TTC549 (cell line): ENCODE results near the gene GALK1.
"Not testable (repeated sequence)": the region's sequence is repeated elsewhere in the genome, so short reads cannot be mapped to it uniquely, and the experiment has no call there.

ENCODE experiments used
- FAIRE-seq: peaks from 2 replicates; lab custom pipeline; 2012; peaks lifted over from hg19 to GRCh38; lab: Jason Lieb, UNC

GALK1 gene

DNA sequence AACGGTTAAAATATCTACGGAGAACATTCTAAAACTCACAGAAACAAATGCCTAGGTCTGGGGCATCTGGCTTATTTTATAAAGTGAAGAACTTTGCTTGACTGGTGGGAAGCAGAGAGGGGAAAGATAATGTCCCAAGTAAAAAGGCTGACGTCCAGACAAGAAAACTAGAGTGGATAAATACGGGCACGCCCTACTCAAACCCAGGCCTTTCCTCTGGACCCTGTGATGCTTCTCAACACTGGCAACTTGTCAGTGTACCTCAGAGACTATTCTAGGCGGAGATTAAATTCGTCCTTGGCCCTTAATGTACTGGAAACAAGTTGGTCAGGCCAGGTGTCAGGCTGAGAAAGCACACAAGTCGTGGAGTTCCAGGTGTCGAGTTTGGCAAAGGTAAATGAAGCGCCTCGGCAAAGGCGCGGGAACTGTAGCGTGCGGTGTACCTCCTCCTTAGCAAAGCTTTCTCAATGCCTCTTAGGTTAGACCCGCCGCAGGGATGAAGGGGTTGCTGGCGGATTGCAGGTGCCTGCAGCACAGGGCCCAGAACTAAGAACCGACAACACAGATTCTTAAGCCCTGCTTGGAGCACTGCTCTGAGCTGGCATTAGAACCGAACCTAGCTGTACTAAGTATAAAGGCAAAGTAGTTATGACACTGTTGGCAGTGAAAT lies 18.9 kb upstream of the GALK1 start:
- FAIRE-seq = no peak

DNA sequence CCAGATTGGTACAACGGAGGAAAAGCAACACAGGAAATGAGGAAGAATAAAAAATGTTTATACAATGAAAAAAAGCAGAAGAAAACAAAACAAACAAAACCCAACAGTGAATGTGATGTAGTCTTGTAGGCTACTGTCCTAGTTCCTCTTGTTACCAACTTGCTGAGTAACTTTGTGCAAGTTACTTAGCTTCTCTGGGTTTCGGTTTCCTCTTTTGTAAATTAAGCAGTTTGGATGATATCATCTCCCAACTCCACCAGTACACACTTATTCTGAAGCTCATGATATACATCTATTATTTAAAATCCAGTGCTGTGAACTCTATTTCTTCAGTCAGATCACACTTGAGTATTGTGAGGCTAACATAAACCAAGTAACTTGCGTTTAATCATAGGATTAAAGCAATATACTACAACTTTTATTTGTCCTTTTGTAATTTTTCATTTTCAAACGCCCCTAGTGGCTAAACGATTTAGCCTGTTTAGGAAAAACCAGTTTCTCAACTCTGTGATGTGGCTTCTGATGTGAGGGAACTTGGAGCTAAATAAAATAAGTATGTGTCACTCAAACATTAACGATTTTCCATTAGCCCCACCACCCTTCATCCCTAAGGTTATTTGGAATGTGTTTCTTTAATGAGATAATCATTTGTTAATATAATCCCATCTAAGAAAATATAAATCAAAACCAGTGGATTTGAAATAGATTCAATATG lies 18.2 kb upstream of the GALK1 start:
- FAIRE-seq = no peak

GRCh38 chr17:75779987-75780889 lies 15.2 kb upstream of the GALK1 start:
- no peak for FAIRE-seq

DNA sequence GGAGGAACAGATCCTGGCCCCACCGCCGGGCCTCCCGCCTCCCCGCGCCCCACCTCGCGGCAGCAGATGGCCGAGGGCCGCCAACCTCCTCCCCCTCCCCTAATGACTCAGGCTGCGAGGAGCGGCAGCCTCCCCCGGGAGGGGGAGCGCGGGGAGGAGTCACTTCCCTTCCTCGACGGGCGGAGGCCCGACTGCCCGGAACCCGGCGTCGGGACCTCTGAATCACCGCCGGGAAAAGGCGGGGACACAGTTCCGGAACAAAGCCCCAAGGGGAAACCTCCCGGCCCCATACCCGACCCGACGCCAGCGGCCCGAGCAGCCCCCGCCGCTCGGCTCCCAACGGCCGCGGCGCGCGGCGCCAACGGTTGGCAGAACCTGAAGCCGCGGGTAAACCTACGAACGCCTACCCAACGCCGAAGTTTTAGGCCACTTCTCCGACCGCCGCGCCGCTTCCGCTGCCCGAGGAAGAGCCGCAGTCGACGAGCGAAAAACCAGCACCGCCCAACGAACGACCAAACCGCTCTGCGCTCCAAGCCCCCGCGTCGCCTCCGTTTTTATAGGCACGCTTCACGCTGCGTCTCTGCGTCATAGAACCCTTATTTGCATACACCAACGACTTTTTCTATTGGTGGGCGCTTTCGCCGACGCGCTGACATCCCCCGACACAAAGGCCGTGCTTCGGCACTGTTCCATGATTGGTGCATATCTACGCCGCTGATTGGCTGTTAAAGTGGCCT lies 14.4 kb upstream of the GALK1 start:
- FAIRE-seq = peak; percentile 97

GRCh38 chr17:75778861-75779249 lies 13.9 kb upstream of the GALK1 start:
- no peak for FAIRE-seq

- not testable (repeated sequence) for FAIRE-seq
Observed at GRCh38 chr17:75778066-75778860, 13.3 kb upstream of the GALK1 start.

GRCh38 chr17:75777296-75777922 lies 12.4 kb upstream of the GALK1 start:
- FAIRE-seq = no peak

- FAIRE-seq = no peak
Observed at GRCh38 chr17:75776386-75777295, 11.6 kb upstream of the GALK1 start.

GRCh38 chr17:75774991-75775668 lies 10.1 kb upstream of the GALK1 start:
- FAIRE-seq = no peak

DNA sequence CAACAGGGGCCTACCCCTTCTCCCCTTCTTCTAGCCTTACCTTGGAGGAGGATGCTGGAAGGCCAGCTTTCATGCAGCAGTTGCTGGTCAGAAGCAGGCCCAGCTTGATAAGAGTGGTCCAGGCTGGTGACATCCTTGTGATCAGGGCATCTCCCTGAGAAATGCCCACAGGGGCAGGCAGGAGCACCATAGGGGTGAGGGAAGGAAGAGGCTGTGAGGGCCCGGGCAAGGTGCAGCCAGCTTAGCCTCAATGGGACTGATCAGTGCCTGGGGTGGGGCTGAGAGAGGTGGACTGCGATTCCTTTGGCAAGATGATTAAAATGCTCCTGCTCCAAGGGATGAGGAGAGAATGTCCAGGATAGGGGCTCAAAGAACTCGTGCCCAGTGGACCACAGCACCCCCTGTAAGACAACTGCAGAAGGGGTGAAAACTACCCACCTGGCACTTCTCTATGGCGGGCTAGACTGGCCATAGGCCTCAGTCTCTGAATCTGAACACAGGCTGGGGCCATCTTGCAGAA lies 9.5 kb upstream of the GALK1 start:
- no peak for FAIRE-seq

GRCh38 chr17:75773808-75774470 lies 8.9 kb upstream of the GALK1 start:
- FAIRE-seq = no peak

GRCh38 chr17:75773121-75773807 lies 8.3 kb upstream of the GALK1 start:
- FAIRE-seq = no peak

GRCh38 chr17:75771334-75772281 lies 6.6 kb upstream of the GALK1 start:
- no peak for FAIRE-seq

DNA sequence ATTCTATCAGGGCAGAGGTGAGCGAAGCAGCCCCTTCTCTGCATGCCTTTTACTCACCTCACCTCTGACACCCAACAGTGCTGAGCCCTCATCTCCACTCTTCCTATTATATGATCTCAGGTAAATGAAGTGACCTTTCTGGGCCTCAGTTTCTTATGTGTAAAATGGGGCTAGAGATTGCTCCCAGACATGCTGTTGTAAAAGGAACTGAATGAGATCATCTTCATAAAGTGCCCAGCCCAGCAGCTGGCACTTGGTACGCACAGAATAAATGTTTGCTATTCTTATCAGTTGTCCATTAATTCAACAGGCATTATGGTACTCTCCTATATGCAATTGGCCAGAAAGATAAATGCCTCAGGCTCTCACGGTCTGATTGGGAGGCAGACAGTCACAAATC lies 4.5 kb upstream of the GALK1 start:
- FAIRE-seq = no peak

DNA sequence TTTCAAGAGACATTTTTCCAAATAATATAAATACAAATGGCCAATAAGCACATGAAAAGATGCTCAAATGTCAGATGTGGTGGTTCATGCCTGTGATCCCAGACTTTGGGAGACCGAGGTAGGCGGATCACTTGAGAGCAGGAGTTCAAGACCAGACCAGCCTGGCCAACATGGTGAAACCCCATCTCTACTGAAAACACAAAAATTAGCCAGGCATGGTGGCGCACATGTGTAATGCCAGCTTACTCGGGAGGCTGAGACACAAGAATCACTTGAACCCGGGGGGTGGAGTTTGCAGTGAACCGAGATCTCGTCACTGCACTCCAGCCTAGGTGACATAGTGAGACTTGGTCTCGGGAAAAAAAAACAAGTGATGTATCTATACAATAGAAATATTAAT lies 2.9 kb upstream of the GALK1 start:
- FAIRE-seq = no peak

DNA sequence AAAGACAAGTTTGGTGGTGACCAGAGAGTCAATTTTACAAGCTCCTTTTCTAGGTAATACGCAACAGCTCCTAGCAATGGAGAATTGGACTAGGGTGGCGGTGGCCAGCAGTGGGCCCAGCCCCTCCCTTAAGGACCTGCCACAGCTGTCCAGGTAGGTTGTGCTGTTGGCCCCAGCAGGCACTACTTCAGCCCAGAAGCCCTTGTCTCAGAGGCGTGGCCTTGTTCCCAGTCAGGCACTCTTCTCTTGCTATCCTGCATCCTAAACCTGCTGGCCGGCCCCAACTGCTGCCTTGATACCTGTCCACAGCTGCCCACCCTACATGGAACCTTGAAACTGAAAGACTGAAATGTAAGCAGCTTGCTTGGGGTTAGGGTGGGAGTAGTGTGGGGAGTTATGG lies 989 bp upstream of the GALK1 start:
- FAIRE-seq = no peak

GRCh38 chr17:75764417-75764710 lies 628 bp downstream of the GALK1 start:
- FAIRE-seq = no peak
